DND-41 (cell line): Measurements from ENCODE around the gene SRP68.

Experiments
- CTCF ChIP-seq: IDR thresholded peaks from 2 replicates; pipeline ENCODE4 v1.5.1; 2012; ENCODE audit warnings: borderline replicate concordance, low read length, moderate library complexity, mild to moderate bottlenecking; ENCODE audit not compliant: poor library complexity, severe bottlenecking; ENCODE audit errors: extremely low read depth
- EZH2 ChIP-seq: IDR thresholded peaks from 3 replicates; pipeline ENCODE4 v1.6.1; 2012; ENCODE audit warnings: borderline replicate concordance, low read depth, mild to moderate bottlenecking, moderate library complexity, low read length, inconsistent platforms; ENCODE audit not compliant: severe bottlenecking

- TF ChIP-seq CTCF = no peak
- TF ChIP-seq EZH2 = no peak
These were observed 48.4 kb downstream of the SRP68 start for GRCh38 chr17:76023900-76024237.
